Measurements from ENCODE around the gene CHST15.

- TF ChIP-seq EZH2phosphoT487 (IDR thresholded peaks at IDR 0.05; ENCODE audit: borderline replicate concordance, low read length) (no peak), CTCF (IDR thresholded peaks at IDR 0.05; ENCODE audit: low read depth, low read length, poor library complexity, severe bottlenecking) (no peak)
Measured at GRCh38 chr10:124142006-124142739, 48.8 kb upstream of the CHST15 start.
